HG03432 (cell line): ENCODE data around the gene CD83.
"Not testable (repeated sequence)": the region's sequence is repeated elsewhere in the genome, so short reads cannot be mapped to it uniquely, and the experiment has no call there.

ENCODE experiments used
- ATAC-seq: cut with Tn5 transposase; IDR thresholded peaks from one replicate; pipeline ENCODE4 v1.9.1; 2021; ENCODE audit warnings: mild to moderate bottlenecking, moderate library complexity; ENCODE audit not compliant: unreplicated experiment

The CD83 gene

DNA sequence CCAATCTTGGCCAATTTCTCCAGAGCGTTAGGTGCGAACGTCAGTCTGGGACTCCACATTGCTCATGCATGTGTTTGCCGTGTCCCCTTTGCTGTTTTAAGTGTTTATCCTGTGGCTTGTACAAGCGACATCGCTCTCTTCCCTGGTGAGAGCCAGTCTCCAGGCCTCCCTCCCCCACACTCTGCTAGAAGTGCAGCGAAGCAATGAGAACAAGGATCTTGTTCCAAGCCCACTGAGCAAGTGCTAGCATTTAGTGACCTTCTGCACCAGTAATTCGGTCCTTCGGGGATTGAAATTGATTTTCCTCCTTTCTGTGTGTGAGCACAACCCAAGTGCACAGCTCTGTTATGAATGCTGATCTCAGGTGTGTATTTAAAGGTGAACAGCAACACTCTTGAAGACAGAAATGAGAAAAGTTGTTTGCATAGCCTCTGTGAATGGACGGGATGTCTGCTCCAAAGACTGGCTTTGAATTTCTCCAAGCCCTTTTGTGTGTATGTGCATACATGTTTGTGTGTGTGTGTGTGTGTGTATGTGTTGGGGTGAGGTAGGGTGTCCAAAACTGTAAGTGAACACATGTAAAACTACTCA, 29.0 kb downstream of the CD83 start:
- no peak for ATAC-seq

DNA sequence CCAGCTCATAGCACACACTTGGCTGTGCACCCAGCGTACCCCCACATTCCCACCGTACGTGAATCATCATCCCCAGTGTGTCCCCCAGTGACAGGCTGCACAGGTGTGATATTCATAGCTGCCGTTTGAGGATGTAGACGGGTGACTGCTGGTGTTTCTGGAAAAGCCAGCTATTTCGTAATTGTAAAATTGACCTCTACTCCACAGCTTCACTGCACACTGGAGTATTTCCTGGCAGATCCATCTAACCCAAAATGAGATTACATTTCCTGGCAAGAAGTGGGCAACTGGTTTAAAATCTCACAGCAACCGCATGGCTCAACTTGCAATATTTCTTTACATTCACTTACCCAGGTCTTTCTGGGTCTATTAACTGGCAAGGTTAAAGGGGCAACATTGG, 30.3 kb downstream of the CD83 start:
- no peak for ATAC-seq

DNA sequence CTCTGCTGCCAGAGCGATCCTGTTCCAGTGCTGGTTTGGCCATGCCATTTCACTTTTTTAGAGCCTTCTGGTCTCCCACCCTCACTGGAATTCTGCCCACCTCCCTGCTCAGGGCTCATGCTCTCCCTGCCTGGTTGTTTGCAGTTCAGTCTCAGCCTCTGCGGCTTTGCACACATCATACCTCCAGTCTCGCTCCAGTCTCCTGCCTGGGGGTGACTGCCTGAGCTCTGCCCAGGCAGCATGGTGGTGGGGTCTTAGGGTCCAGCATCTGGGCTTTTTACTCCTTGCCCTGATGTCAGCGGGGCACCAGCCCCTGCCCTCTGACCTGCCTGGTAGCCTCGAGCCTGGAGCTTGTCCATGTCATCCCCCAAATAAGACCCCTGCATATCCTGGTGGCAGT, 30.9 kb downstream of the CD83 start:
- no peak for ATAC-seq

DNA sequence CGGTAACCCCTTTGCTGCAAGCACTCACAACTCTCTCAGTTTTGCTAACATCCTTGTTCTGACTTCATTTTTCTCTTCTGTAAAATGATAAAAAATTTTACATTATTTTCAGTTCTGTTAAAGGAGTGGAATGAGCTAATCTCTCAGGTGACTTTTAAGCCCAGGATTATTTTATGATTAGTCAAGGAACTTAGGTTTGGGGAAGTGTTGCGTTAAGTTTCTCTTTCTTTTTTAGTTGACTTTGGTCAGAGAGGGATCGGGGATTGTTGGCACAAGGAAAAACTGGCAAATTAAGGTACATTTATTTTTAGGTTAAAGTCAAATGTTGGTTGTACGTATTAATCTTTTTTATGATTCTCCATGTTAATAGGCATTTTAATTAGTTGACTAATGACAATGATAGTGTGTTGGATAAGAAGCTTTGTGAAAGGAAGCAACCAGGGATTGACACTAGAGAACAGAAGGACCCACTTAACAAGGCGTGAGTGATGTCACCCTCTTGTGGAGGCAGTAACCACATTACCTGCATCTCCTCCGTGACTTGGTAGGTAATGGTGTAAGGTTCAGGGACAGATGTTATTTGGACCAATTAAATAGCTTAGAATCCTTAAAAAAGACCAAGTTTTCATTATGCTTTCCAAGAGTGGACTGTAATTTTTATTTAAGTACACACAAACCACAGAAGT, 31.6 kb downstream of the CD83 start:
- no peak for ATAC-seq

DNA sequence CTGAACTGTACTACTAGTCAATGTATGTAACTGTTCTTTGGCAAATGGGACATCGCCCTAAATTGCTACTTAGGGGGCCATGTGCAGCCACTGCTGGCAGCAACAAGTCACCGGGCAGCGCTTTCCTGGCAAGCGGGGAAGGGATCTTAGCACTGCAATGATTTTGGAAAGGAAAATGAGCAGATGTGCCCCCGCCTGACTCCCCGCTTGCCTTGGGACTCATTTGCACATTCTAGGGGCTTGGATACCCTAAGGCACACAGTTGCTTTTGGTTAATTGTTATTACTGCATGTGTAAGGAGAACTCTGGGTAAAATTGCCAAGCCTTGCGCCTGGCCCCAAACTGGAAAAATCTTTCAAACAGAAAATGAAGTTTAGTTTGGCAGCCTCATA, 32.2 kb downstream of the CD83 start:
- no peak for ATAC-seq

DNA sequence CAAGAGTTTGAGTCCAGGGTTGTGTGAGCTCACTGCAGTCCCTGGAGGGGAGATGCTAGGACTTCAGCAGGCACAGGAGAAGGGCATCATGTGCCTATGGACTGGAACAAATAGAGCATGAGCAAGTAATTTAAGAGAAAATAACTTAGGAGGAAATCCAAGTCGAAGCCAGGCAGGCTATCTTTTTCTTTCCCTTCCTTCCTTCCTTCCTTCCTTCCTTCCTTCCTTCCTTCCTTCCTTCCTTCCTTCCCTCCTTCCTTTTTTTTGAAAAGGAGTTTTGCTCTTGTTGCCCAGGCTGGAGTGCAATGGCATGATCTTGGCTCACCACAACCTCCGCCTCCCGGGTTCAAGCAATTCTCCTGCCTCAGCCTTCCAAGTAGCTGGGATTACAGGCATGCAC, 33.7 kb downstream of the CD83 start:
- not testable (repeated sequence) for ATAC-seq

DNA sequence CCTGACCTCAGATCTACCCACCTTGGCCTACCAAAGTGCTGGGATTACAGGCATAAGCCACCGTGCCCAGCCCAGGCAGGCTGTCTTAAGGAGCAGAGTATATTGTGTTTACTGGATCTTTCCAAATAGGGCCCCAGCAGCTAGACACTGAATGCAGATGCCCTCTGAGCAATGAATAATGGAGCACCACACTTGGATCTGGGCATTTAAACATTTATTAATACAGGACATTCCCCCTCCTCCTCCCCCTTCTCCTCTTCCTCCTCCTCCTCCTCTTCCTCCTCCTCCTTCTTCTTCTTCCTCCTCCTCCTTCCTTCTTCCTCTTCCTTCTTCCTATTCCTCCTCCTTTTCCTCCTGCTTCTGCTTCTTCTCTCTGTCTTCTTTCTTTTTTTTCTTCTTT, 34.2 kb downstream of the CD83 start:
- ATAC-seq = no peak

DNA sequence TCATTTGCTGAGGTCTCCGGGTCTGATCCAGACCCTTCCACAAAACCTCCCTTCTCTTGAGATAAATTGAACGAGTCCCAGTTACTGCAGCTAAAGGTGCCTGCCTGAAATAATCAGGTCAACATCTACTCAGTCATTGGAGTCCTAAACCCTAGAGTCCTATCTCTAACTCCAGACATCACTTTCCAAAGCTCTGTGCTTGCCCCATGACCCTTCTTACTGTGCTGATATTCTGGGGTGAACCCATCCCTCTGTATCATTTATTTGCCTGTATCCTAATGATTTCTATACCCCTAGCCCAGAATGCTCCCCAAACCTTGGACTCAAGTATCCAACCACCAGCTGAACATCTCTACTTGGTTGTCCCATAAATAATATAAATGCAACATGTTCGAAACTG, 35.7 kb downstream of the CD83 start:
- no peak for ATAC-seq

DNA sequence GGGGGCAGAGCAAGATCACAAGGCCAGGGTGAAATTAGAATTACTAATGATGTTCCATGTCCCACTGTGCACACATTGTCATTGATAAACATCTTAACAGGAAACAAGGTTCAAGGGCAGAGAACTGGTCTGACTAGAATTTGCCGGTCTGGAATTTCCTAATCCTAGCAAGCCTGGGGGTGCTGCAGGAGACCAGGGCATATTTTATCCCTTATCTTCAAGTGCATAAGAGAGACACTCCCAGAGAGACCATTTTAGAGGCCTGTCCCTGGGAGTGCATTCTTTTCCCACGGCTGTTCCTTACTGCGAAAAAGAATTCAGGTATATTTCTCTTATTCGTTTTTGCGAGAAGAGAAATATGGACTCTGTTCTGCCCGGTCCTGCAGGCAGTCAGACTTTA, 41.5 kb downstream of the CD83 start:
- no peak for ATAC-seq

DNA sequence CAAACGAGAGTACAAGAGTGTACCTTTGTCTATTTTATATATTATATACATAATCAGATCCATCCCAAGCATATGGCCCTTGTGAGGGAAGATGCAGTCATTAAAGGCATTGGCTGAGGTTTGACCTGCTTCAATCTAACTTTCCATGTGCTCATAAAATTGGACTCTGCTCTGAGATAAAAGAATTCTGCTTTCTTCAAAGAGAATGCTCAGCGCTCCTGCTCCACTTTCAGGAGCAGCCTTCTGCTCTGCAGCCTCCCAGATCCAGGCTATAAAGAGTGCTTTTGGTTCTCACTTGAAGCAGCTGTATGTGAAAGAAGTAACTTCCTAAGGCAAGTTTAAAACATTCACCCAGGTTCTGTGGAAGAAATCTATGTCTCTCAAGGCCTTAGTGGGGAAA, 45.3 kb downstream of the CD83 start:
- no peak for ATAC-seq

DNA sequence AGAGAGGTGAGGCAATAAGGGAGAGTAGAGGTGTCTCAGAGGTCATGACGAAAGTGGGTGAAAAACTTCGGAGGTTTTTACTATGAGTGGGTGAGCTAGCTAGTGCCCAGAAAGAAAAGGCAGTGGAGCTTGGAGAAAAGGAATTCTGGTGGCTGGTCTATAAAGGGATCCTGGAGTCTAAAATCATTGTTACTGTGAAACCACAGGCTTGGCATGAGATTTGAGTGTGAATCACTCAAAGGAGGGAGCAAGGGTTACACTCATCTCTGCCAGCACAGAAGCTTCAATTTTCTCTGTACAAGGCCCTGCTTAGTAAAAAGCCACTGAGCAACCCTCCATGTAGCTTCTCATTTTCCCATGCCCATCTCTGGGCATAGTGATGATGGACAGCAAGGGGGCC, 47.5 kb downstream of the CD83 start:
- no peak for ATAC-seq

DNA sequence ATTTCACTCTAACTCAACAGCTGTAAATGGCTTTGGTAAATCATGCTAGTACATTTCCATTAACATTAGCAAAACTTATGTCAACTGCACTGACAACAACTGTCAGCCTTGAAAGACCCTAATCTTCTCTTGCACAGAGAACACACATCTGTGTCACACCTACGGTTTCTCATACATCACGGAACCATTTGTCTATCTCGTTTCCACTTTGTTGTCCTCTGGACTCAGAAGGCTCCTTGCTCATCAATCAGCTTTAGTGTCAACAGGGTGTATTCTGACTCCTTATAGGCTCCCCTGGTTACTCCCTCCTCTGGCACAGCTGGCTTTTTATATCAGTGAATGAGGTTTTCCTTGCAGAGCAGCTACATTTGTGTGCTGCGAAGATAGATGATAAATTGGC, 49.3 kb downstream of the CD83 start:
- ATAC-seq = no peak

DNA sequence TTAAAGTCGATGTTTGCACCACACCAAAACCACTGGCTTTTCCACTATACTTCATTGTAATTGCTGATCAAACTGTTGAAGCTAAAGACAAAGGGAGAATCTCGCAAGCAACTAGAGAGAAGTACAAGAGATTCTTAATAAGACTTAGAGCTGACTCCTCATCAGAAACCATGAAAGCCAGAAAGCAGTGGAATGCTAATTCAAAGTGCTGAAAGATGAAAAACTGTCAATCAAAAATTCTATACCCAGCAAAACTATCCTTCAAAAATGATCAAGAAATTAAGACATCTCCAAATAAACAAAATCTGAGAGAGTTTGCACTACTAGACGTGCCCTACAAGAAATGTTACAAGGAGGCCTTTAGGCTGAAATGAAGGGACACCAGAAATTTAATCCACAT, 52.6 kb downstream of the CD83 start:
- no peak for ATAC-seq

DNA sequence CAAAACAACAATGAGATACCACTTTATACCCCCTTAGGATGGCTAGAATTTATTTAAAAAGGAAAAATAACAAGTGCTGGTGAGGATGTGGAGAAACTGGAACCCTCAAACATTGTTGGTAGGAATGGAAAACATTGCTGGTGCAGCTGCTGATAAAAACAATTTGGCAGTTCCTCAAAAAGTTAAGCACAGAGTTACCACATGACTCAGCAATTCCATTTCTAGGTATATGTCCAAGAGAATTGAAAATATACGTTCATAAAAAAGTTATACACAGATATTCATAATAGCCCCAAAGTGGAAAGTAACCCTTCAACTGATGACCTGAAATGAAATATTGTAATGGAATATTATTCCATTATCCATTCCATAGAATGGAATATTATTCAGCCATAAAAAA, 55.0 kb downstream of the CD83 start:
- no peak for ATAC-seq

DNA sequence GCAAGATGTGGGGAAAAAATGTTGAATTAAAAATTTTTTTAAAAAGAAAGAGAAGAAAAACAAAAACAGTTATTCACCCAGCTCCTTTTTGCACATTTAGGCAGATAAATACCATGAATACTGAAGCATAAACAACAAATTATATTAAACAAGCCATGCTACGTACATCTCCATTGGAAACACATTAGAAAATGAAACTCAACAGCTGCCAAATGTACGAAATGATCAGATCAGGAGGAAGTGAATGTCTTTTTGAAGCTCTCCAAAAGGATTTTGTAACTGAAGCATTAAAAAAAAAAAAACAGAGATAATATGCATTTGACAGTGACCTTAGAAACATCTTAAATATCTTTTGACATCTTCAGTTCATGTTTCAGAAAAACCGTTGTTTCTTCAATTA, 56.7 kb downstream of the CD83 start:
- no peak for ATAC-seq

DNA sequence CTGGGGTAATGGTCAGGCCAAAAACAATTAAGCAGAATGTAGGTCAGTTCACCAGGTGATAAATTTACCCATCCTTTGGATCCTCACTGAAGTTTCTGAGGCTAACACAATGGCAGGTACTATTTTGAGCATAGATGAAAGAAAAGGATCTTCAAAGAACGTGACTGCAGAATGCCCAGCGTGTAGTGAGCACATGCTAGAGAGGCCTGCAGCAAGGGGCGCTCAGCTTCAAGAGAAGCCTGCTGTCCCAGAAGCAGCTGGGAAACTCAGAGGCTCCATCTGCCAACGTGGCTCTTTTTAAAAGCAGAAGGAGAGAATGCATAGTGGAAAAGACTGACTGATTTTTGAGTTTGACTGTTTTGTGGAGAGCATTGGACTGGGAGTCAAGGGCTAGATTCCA, 57.4 kb downstream of the CD83 start:
- no peak for ATAC-seq

DNA sequence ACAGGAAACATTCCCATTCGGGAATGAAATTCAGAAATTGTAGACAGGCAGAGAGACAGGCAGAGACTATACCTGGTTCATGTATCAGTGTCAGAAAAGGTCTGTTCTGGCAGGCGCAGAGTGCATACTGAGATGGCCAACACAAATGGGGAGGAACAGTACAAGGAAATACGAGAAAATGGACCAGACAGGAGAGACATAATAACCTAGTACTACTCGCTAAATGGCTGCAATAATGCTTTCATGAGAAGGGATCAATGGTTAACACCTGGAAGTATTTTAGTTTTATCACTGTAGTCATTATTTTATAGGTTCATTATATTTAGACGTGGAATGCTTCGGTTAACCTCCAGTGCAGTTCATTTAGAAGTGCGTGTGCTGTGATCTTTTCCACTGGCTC, 58.9 kb downstream of the CD83 start:
- ATAC-seq = no peak

DNA sequence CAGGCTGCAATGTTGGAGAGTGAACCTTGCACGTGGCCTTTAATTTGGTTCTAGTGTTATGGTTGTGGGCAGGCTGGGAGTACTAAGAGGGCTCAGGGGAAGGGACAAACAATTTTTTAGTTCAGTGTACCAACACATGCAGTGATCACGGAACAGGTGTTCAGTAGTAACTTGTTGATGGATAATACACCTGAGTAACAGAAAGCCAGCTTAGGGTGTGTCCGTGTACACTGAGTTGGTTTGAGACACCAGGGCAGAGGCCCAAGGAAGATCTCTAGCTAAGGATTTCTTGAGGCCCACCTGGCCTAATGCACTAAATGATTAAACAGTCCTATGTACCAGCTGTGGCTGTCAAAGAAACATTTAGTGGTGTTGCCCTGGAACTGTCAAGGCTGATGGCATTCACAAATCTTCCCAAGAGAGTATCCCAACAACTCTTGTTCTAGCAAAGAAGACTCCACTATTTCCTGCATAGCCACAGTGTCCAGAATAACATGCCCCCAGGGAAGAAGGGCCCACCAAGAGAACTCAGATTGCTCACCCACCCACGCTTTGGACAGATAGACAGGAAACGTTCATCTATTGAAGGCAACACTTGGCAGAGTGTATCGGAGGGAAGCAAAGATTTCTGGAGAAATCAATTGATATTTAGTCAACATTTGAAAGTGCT, 60.0 kb downstream of the CD83 start:
- no peak for ATAC-seq

DNA sequence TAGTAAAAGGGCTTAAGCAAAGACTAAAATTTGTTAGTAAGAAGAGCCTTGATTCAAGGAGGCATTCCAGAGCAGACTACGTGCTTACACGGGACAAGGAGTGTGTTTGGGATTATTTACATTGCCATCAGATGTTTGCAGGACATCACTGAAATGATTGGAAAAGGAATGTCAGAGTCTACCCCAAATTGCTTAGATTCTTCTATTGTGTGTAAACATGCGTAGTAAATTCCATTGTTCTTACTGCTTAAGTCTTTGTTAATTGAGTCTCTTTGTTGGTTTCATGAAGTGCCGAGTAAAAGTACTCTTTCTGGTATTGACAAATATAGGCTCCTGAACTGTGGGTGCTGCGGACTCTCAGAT, 60.5 kb downstream of the CD83 start:
- ATAC-seq = no peak

DNA sequence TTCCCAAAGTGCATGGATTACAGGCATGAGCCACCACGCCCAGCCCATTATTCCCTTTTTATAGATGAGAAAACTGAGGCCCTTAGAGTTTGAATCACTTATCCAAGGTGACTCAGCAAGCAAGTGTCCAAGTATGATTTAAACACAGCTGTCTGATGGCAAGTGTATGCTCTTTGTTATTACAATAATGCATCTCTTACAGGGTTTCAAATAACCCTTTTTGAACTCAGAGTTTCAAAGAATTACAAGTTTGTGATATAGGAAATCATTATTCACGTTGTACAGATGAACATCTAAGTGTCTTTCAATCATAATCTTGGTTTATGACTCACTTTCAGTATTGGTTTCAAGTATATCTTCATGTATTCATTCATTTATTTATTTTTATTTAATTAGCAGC, 63.0 kb downstream of the CD83 start:
- no peak for ATAC-seq

DNA sequence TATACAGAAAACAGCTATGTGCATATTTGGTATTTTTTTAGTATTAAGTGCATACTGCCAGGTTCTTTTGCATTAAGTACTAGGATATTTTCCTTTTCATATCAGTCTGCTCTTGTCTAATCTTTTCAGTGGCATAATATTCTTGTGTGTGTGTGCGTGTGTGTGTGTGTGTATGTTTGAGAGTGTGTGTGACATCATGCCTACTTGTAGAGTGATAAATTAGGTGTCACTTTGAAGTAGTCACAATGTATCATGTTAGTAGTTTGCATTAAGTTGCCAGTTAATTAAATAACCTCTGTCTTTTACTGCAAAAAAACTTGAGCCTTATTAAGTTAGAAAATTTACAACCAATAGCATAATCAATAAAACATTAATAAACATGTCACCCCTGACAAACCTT, 65.3 kb downstream of the CD83 start:
- no peak for ATAC-seq
